ENCODE data around the gene ERFE.

- TF ChIP-seq REST (IDR thresholded peaks at IDR 0.05; ENCODE audit: borderline replicate concordance) (no peak), REST (CRISPR knock-in tag; IDR thresholded peaks at IDR 0.05; ENCODE audit: low read depth) (no peak), RFX1 (IDR thresholded peaks at IDR 0.05) (no peak), ELF4 (CRISPR knock-in tag; IDR thresholded peaks at IDR 0.05) (no peak), FOXA3 (CRISPR knock-in tag; conservative IDR thresholded peaks at IDR 0.05 in 1 of 2, IDR thresholded peaks at IDR 0.05 in 1 of 2) (no peak), MXI1 (IDR thresholded peaks at IDR 0.05; ENCODE audit: low read depth, low read length) (no peak), TEAD4 (IDR thresholded peaks at IDR 0.05; ENCODE audit: low read length) (no peak), TEAD4 (CRISPR knock-in tag; IDR thresholded peaks at IDR 0.05; ENCODE audit: borderline replicate concordance) (no peak), CTCF (IDR thresholded peaks at IDR 0.05 in 2 of 3, conservative IDR thresholded peaks at IDR 0.05 in 1 of 3; ENCODE audit: insufficient read depth in 2 of 3, low read depth in 1 of 3, low read length in 3 of 3) (no peak), RBFOX2 (IDR thresholded peaks at IDR 0.05; ENCODE audit: low read depth, low read length) (no peak), MBD1 (CRISPR knock-in tag; IDR thresholded peaks at IDR 0.05) (no peak), E2F1 (CRISPR knock-in tag; IDR thresholded peaks at IDR 0.05) (no peak), POLR2A (conservative IDR thresholded peaks at IDR 0.05) (no peak), RNF219 (CRISPR knock-in tag; IDR thresholded peaks at IDR 0.05) (no peak)
These were observed 42.2 kb upstream of the ERFE start for GRCh38 chr2:238116298-238117198.

Measured in K562 (cell line).